Measurements from ENCODE around the gene ZFP82.

The ZFP82 gene

DNA sequence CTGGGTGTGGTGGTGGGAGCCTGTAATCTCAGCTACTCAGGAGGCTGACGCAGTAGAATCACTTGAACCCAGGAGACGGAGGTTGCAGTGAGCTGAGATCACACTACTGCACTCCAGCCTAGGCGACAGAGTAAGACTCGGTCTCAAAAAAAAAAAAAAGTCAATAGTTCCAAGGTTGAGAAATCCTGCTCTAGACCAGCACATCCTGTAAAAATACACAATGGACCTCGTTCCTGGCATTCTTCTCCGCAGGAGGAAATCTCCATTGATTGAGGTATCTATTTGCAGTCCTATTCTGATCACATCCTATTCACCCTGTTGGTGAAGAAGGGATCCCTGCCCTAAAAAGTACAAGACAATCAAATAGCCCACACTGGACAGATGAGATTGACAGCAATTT is 54.6 kb downstream of the ZFP82 start:
- DNase-seq = no peak
